Pulmonary artery endothelial cell (primary cell): ENCODE results near the gene IQSEC1. TPM values are rescaled to one million over a fixed set of nuclear protein-coding genes. Genes with fewer than 3 reads are reported as not detected.

Source experiments
- DNase-seq: peaks from one replicate; pipeline ENCODE4 v3.0.0-alpha.2; 2011; ENCODE audit warnings: low read depth, low spot score
- total RNA-seq: library from RNA; depleted of rRNA; stranded (reverse); fragments of >200 nt; gene quantifications from 2 replicates; pipeline ENCODE4 v1.2.3, GENCODE V29; 2014

The IQSEC1 gene
- total RNA-seq, 1 donor from 2014 or later: 8.9 TPM

DNA sequence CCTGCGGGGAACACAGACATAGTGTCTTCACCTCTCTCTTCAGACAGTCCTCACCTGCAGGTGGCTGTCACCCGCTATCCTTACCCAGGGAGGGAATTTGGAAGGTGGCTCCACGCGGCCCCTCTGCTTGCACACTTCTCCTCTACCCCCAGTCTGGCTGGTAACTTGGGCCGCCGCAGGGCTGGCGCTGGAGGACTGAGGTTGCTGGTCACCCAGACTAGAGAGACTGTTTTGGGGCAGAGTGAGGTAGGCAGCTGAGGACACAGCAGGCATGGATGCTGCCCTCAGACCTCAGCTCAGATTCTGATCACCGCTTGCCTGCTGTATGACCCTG lies 12.6 kb upstream of the IQSEC1 start:
- DNase-seq: no peak

- no peak for DNase-seq
Measured at GRCh38 chr3:13085081-13085845, 12.0 kb upstream of the IQSEC1 start.

DNA sequence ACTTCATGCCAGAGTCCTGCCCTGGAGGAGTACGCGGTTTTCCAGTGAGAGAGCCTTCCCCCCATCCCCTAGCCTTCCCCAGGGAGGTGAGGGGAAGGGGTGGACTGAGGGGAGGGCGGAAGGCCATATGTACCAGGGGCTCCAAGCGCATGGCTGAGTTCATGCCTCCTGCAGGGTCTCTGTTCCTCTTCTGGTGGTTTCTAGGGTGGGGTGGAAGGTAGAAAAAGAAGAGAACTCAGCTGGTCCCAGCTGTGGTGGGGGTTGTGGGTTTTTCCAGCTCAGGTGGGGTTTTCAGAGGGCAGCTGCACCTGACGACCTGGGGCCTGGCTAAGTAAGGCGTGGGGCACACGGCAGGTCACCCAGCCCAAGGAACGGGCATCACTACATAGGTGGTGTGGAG lies 10.7 kb upstream of the IQSEC1 start:
- DNase-seq: no peak

DNA sequence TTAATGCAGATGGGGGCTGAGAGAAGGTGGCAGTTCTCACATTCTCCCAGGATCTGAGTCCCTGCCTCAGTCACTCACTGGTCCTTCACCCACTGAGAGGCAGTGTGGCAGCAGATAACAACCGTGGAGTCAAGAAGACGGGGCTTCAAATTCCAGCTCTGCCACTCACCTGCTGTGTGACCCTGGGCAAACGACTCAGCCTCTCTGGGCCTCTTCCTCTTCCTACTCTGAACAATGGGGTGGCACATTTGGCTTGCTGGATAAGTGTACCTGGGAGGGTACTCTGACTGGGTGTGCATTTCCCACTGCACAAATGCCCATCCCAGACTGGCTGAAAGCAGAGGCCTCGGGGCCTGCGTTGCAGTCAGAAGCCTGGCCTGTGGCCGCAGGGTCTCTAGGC lies 10.0 kb upstream of the IQSEC1 start:
- DNase-seq: no peak

DNA sequence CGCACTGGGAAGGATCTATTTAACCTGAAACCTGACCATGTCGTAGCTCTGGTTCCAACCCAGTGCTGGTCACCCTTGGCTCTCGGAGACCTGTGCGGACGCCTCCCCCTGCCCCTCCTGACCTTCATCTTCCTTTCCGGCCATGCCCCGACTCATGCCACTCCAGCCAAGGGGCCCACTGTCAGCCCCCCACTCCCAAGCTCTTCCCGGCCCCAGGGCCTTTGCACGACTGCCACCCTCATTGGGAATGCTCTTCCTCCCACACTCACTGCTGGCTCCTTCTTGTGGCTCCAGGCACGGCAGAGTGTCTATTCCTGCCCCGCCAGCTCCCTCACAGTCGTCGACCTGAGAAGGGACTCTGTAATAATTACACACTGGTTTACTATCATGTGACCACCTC lies 9.4 kb upstream of the IQSEC1 start:
- no peak for DNase-seq

DNA sequence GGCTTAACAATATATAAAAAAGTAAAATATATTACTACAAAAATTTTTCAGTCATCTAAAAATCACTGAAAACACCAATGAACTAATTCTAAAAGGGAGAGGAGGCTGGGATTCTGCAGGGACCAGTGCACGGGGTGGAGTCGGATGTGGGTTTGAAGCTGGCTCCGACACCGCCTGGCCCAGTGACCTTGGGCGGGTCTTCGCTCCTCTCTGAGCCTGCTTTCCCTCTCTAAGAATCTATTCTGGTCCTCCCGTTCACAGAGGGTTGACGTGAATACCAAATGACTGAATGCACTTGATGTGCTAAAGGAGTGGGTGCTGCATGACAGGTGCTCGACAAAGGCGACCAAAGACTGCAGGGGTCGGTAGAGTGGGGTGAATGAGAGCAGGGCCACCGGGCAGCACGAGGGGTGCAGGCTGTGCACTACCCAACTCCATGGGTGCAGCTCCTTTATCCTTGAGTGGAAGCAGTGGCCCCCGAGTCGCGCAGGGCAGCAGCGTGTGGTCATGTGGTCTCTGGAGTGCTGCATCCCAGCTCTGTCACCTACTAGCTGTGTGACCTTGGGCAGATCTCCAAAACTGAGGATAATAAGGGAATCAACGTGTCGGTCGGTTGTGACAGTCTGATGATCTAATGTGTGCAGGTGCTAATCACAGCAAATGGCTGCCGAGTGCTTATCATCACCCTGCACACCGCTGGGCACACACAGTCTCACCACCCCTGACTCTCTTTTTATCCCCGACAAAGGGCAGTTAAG lies 8.6 kb upstream of the IQSEC1 start:
- DNase-seq: no peak

GRCh38 chr3:13080591-13080990 lies 7.4 kb upstream of the IQSEC1 start:
- DNase-seq: no peak

- no peak for DNase-seq
Measured at GRCh38 chr3:13080026-13080425, 6.8 kb upstream of the IQSEC1 start.

GRCh38 chr3:13079510-13079909 lies 6.3 kb upstream of the IQSEC1 start:
- no peak for DNase-seq

- no peak for DNase-seq
Measured at GRCh38 chr3:13079051-13079450, 5.8 kb upstream of the IQSEC1 start.

DNA sequence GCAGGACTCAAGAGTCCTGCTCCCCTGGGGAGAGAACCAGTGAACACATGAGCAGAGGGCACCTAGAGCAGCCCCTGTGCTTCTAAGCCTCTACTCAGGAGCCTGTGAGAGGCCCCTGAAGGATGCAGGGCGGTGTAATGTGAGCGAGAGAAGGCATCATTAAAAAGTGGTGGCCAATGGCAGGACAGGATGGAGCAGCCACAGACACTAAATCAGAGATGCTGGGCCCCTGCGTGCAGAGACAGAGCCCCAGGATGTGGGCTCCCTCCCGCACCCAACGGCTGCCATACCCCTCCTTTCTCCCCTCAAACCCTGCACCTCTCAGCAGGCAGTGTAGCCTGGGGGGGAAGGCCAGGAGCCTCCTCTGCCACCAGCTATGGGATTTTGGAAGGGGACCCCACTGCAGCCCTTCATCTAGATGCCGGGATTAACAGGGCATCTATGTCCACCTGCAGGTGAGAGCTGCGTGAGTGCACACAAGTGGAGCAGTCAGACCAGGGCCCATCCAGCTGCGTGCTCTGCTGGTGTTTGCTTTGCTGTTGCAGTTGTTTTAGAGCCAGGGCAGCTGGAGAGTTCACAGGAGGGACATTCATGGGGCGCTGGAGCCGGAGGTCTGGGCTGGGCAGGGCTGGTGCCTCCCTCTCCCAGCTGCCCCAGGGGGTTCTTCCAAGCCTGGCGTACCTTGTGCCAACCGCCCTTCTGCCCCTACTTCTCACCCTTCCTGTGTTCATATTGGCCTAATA lies 5.1 kb upstream of the IQSEC1 start:
- no peak for DNase-seq

DNA sequence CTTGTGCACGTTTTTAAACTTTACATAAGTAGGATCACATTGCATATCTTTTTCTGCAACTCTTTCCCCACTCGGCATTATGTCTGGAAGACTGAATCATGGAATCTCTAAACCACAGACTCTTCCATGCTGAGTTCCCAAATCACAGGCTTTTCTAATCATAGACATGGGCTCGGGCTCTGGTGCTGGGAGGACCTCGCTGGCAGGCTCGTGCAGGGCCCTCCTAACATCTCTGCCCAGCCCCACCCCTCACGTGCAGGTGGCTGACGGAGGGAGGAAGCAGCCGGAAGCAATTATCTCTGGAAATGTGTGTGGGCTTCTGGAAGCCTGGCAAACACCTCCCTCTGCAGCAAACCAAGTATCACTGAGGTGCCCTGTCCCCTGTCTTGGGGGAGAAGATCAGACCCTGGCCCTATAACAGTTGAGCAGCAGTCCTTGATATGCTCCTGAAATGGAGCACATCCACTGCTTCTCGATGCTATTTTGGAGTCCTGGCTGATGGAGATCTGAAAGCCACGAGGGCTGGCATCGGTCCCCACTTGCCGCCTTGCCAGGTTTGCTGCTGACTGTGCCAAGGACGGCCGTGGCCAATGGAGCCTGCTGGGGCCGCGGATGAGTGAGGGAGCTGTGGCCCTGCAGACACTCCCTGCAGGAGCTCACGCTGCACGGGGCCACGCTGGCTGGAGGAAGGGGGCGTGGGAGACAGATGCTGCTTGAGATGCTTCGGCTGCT lies 4.4 kb upstream of the IQSEC1 start:
- DNase-seq: no peak

DNA sequence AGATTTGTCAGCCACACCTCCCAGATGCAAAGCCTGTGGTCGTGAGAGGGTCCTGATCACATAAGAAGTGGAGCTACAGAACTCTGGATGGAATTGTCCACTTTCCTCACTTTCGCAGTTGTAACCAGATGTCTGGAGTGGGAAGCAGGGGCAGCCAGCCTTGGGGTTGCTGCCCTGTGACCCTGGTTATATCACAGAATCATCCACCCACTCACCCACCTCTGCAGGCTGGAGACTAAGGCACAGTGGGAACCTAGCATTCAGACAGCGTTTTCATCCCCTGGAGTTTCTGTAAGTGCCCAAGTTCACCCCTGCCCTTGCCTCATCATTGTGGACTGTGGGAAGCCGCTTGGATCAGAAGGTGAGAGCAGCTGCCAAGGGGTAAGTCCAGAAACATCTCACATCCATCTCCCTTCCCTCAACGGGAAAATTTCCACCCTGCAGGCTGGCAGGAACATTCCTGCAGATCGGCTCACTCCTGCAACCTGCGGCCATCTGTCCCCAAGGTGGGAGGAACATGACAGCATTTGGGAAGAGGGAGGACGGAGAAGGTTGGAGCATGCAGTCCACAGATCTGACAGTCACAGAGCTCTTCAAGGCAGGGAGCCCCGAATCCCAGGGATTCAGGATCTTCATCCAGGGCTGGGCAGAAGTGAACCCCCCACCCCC lies 2.9 kb upstream of the IQSEC1 start:
- DNase-seq: no peak

DNA sequence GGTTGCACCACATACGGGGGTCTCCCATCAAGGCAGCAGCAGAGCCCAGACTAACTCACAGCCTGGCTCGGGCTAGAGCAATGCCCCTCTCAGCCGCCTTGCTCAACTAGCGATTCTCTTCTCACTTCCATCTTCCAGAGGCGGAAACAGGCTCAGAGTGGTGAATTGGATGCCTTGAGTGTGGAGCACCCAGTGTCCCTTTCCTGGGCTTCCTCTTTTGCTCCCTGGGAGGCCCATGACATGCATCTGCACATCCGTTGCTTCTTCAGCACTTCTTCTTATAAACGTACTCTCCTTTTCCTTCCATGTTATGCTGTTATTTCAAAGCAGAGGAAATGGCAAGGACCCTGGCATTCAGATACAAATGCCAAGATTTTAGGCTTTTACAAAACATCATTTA lies 2.1 kb upstream of the IQSEC1 start:
- no peak for DNase-seq

DNA sequence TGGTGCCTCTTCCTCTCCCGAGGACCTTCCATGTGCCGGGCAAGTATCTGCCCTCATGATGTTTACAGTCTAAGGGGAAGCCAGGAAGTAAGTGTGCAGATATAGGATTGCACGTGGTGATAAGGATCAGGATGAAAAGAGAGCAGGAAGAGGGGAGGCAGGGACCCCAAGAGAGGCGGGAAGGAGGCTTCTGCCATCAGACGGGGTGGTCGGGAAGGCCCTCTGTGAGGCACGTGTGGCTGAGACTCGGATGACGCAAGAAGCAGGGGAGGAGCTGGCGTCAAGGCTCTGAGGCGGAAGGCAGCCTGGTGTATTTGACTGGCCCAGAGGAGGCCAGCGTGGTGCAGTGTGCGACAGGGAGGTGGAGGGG lies 762 bp upstream of the IQSEC1 start:
- DNase-seq: no peak

GRCh38 chr3:13072600-13073325 lies 466 bp downstream of the IQSEC1 start:
- no peak for DNase-seq

DNA sequence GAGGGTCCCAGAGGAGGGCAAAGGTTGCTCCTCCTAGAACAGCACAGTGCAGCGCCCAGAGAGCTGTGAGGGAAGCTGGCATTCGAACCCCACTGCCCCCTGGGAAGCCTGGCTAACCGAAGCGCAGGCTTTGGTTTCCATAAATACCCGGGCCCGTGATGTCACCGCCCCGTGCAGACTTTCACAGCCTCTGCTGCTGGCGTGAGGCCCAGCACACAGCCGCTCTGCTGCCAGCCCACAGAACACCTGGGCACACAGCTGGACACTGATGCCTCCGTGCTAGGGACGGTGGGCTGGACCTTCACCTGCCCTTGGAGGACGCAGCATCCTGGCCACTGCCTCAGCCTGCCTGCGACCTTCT lies 1.0 kb downstream of the IQSEC1 start:
- no peak for DNase-seq

DNA sequence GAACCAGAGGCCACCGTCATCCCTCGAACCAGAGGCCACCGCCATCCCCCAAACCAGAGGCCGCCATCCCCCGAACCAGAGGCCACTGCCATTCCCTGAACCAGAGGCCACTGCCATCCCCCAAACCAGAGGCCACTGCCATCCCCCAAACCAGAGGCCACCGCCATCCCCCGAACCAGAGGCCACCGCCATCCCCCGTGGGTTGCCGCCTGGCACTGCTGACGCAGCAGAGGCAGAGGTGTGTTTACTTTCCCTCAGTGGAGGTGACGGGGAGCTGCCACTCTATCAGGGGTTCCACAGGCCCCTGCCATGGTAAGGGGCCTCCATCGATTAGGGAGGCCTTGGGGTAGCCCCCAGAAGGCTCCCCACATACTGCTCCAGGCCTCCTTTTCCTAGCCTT lies 1.5 kb downstream of the IQSEC1 start:
- DNase-seq: no peak

DNA sequence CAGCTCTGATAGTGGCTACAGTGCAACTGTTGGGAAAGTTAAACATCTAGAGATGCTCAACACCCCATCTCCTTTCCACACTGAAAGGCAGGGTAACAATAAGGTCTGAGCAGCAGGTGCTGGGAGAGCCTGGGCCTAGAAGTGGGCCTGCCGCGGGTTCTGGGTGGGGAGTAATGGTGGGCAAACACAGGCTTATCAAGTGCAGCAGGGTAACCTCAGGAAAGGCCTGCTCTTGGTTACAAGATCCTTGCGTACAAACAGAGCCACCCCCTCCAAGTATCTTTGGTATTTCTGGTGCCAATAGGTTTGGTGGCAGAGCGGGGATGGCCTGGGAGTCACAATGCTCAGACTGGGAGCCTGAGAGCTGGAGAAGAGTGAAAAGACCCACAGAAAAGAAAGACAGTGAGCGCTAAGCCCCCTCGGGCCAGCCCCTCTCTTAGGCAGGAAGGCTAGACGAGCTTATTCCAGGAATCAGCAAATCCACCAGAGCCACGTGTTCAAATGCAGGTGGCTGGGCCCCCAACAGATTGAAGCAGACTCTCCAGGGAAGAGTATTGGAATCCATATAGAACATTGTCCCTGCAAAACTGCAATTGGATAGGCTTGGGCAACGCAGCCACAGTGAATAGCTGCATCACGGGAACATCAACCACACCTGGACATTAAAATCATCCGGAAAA lies 2.7 kb downstream of the IQSEC1 start:
- DNase-seq: no peak

DNA sequence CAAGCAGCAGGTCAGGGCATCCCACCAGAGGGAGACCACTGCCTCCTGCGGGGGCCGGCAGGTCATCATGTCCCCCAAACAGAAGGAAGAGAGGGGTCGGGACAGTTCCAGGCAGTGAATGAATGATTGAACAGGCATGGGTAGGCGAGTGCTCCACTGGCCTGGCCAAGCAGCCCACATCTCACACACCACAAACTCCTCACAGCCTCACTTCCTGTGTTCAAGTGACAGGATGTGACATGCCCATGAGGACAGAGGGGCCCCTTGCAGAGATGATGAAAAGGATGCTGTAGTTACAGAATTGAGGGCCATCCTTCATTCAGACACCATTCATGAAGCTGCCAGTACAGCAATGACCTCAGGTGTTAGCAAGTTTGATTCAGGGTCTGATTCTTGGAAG lies 3.7 kb downstream of the IQSEC1 start:
- DNase-seq: no peak
